Brain microvascular endothelial cell (primary cell): ENCODE data around the gene ADGRG3.

Experiments
- DNase-seq: peaks from one replicate; pipeline ENCODE4 v3.0.0-alpha.2; 2020
- H3K27ac ChIP-seq: fragments of 250-450 bp; sonication (Bioruptor Pico); 2 replicates; pipeline ENCODE4 v1.5.1; 2020; ENCODE audit warnings: mild to moderate bottlenecking, moderate library complexity
- H3K27me3 ChIP-seq: fragments of 250-450 bp; sonication (Bioruptor Pico); replicated peaks from 2 replicates; pipeline ENCODE4 v1.5.1; 2020; ENCODE audit warnings: mild to moderate bottlenecking
- H3K36me3 ChIP-seq: fragments of 250-450 bp; sonication (Bioruptor Pico); replicated peaks from 2 replicates; pipeline ENCODE4 v1.5.1; 2020; ENCODE audit warnings: mild to moderate bottlenecking
- H3K4me3 ChIP-seq: 2 replicates; pipeline ENCODE4 v1.5.1; 2011; ENCODE audit warnings: low read depth, mild to moderate bottlenecking, control low read depth, low read length, moderate library complexity
- in situ Hi-C: cut with HindIII; loops from 2 replicates; pipeline ENCODE4 v1.10.0; 2017; ENCODE audit warnings: low sequenced_read_pairs, low pct_ligation_motif_present
- TF ChIP-seq, protein P1 (sequence below): IDR thresholded peaks from 2 replicates; pipeline ENCODE4 v1.5.1; 2011; ENCODE audit warnings: low read depth, mild to moderate bottlenecking, moderate library complexity, low read length, control low read depth, inconsistent platforms; ENCODE audit errors: missing control alignments

ADGRG3 gene

GRCh38 chr16:57677622-57678369 is 9.7 kb downstream of the ADGRG3 start:
- no peak for DNase-seq
- peaks cover 7% of the 10 kb centered on the region for H3K27me3 ChIP-seq
- H3K36me3 ChIP-seq = no peaks in the 10 kb centered on the region
- TF ChIP-seq, protein P1, sequence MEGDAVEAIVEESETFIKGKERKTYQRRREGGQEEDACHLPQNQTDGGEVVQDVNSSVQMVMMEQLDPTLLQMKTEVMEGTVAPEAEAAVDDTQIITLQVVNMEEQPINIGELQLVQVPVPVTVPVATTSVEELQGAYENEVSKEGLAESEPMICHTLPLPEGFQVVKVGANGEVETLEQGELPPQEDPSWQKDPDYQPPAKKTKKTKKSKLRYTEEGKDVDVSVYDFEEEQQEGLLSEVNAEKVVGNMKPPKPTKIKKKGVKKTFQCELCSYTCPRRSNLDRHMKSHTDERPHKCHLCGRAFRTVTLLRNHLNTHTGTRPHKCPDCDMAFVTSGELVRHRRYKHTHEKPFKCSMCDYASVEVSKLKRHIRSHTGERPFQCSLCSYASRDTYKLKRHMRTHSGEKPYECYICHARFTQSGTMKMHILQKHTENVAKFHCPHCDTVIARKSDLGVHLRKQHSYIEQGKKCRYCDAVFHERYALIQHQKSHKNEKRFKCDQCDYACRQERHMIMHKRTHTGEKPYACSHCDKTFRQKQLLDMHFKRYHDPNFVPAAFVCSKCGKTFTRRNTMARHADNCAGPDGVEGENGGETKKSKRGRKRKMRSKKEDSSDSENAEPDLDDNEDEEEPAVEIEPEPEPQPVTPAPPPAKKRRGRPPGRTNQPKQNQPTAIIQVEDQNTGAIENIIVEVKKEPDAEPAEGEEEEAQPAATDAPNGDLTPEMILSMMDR = no peak
- no peak overlapping the region for H3K4me3 ChIP-seq
- H3K27ac ChIP-seq = no peak overlapping the region
- in situ Hi-C loops = no loop called here

- H3K36me3 ChIP-seq = no peaks in the 10 kb centered on the region
- H3K4me3 ChIP-seq = no peak overlapping the region
- no peaks in the 10 kb centered on the region for H3K27me3 ChIP-seq
- DNase-seq = no peak
- in situ Hi-C loops = no loop called here
- H3K27ac ChIP-seq = no peak overlapping the region
- TF ChIP-seq, protein P1 = no peak
Measured at GRCh38 chr16:57679016-57679415, 10.9 kb downstream of the ADGRG3 start.

GRCh38 chr16:57679767-57680482 is 11.8 kb downstream of the ADGRG3 start:
- TF ChIP-seq, protein P1 = no peak
- H3K36me3 ChIP-seq = no peaks in the 10 kb centered on the region
- DNase-seq = no peak
- H3K27ac ChIP-seq = no peak overlapping the region
- no peak overlapping the region for H3K4me3 ChIP-seq
- in situ Hi-C loops = no loop called here
- H3K27me3 ChIP-seq = no peaks in the 10 kb centered on the region

GRCh38 chr16:57680842-57681375 is 12.8 kb downstream of the ADGRG3 start:
- Histone ChIP-seq H3K36me3 (no peaks in the 10 kb centered on the region), H3K27ac (no peak overlapping the region), H3K4me3 (no peak overlapping the region), H3K27me3 (no peaks in the 10 kb centered on the region)
- in situ Hi-C loops = no loop called here
- TF ChIP-seq, protein P1 = no peak
- no peak for DNase-seq

DNA sequence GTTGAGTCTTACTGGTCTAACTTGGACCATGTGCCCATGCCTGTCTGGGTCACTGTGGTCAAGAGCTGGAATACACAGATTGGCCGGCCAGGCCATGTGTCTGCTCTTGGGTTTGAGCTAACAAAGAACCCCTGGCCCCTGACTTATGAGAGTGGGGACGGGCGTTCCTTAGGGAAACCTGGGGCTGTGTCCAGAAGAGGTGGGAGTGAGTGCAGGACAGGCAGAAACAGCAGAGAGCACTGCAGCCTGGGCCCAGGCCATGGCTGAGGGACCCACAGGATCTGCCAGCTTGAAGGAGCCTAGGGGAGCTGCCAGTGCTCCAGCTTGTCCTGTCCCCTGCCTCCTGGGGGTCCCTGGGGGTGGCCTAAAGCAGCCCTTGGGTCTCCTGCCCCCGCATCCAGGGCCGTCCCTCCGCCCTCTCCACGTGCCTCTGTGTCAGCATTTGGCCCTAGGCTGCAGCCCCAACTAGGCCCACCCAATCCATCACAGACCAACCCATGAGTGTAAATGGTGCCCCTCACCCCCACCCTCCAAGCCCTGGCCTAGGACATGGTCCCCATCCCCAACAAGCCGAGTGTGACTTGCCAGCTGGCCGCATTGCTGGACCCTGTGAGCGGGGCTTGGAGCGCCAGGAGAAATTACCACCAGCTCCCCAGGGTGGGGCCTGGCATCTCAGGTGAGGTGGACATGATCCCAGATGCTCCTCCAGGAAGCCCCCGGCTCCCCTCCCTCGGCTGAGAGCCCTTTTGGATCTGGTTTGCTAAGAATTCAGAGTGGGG is 14.0 kb downstream of the ADGRG3 start:
- no peaks in the 10 kb centered on the region for H3K36me3 ChIP-seq
- H3K4me3 ChIP-seq = no peak overlapping the region
- no peak overlapping the region for H3K27ac ChIP-seq
- in situ Hi-C loops = no loop called here
- no peaks in the 10 kb centered on the region for H3K27me3 ChIP-seq
- no peak for DNase-seq
- TF ChIP-seq, protein P1 = no peak
